CD14-positive monocyte (primary cell): ENCODE measurements around the gene POU2F2. TPM values are rescaled to one million over a fixed set of nuclear protein-coding genes. Genes with fewer than 3 reads are reported as not detected.

Experiments
- DNase-seq, 3 donors: peaks; one replicate each; pipeline ENCODE4 v3.0.0-alpha.2; 2011 to 2022
- H2AFZ ChIP-seq: 2 replicates; pipeline ENCODE4 v1.6.0; 2012; ENCODE audit warnings: mild to moderate bottlenecking, low read depth, low read length, inconsistent platforms; ENCODE audit not compliant: insufficient read depth, poor library complexity, severe bottlenecking
- H3K27ac ChIP-seq, 2 donors: 1 replicate in 1 of 2; 2 replicates in 1 of 2; pipeline ENCODE4 v1.5.1; 2012 to 2013; ENCODE audit warnings: low read length in 2 of 2, control low read depth in 1 of 2, inconsistent platforms in 1 of 2, low read depth in 1 of 2, mild to moderate bottlenecking in 1 of 2
- H3K27me3 ChIP-seq, 2 donors: one replicate each; pipeline versions ENCODE4 v1.6.0 to v1.6.1; 2011 to 2013; ENCODE audit warnings: low read length in 2 of 2; ENCODE audit not compliant: control insufficient read depth in 2 of 2, insufficient read depth in 2 of 2
- H3K36me3 ChIP-seq, 2 donors: replicated peaks in 1 of 2; 1 replicate in 1 of 2; 2 replicates in 1 of 2; pipeline versions ENCODE4 v1.5.1 to v1.6.1; 2012 to 2013; ENCODE audit warnings: low read length in 2 of 2, control low read depth in 1 of 2, inconsistent platforms in 1 of 2, mild to moderate bottlenecking in 1 of 2; ENCODE audit not compliant: insufficient read depth in 2 of 2, control insufficient read depth in 1 of 2
- H3K4me1 ChIP-seq, 2 donors: 1 replicate in 1 of 2; 2 replicates in 1 of 2; pipeline versions ENCODE4 v1.5.1 to v1.6.1; 2012 to 2013; ENCODE audit warnings: low read length in 2 of 2, control low read depth in 1 of 2, inconsistent platforms in 1 of 2, mild to moderate bottlenecking in 1 of 2, moderate library complexity in 1 of 2; ENCODE audit not compliant: insufficient read depth in 2 of 2, control insufficient read depth in 1 of 2
- H3K4me2 ChIP-seq: replicated peaks from 2 replicates; pipeline ENCODE3; 2012; ENCODE audit warnings: low read length, moderate library complexity, mild to moderate bottlenecking; ENCODE audit not compliant: poor library complexity, severe bottlenecking; ENCODE audit errors: extremely low read depth
- H3K4me3 ChIP-seq, 3 experiments: fragments of 200-600 bp in 1 of 3; sonication (generic) in 1 of 3; replicated peaks in 1 of 3; 1 replicate in 2 of 3; 2 replicates in 1 of 3; pipeline ENCODE4 v1.5.1; 2011 to 2013; ENCODE audit warnings: low read length in 3 of 3, mild to moderate bottlenecking in 3 of 3, control low read depth in 2 of 3, low read depth in 2 of 3, inconsistent platforms in 1 of 3, moderate library complexity in 1 of 3
- H3K79me2 ChIP-seq: 2 replicates; pipeline ENCODE4 v1.6.0; 2012; ENCODE audit warnings: mild to moderate bottlenecking, control low read depth, inconsistent platforms, low read length, moderate library complexity; ENCODE audit not compliant: insufficient read depth
- H3K9ac ChIP-seq: 2 replicates; pipeline ENCODE4 v1.6.0; 2017; ENCODE audit warnings: low read length, mild to moderate bottlenecking; ENCODE audit not compliant: insufficient read depth, poor library complexity, severe bottlenecking
- H3K9me3 ChIP-seq, 2 donors: replicated peaks in 1 of 2; 1 replicate in 1 of 2; 2 replicates in 1 of 2; pipeline versions ENCODE4 v1.5.1 to v1.6.1; 2012 to 2013; ENCODE audit warnings: low read length in 2 of 2, control low read depth in 1 of 2; ENCODE audit not compliant: control insufficient read depth in 1 of 2, insufficient read depth in 1 of 2
- H4K20me1 ChIP-seq: 2 replicates; pipeline ENCODE4 v1.6.0; 2012; ENCODE audit warnings: mild to moderate bottlenecking, low read length, control low read depth, moderate library complexity; ENCODE audit not compliant: insufficient read depth
- H3K27ac Mint-ChIP-seq, 7 donors: one replicate each; pipeline ENCODE4 v1.8.0; 2020; ENCODE audit warnings: mild to moderate bottlenecking in 7 of 7, mixed read lengths in 7 of 7, moderate library complexity in 6 of 7, inconsistent platforms in 2 of 7
- H3K27me3 Mint-ChIP-seq, 3 donors: one replicate each; pipeline ENCODE4 v1.8.0; 2021 to 2022; ENCODE audit warnings: low read depth in 3 of 3, mild to moderate bottlenecking in 3 of 3, mixed read lengths in 3 of 3, moderate library complexity in 3 of 3, inconsistent platforms in 1 of 3
- H3K36me3 Mint-ChIP-seq, 2 donors: one replicate each; pipeline ENCODE4 v1.8.0; 2020; ENCODE audit warnings: mixed read lengths in 2 of 2, inconsistent platforms in 1 of 2, mild to moderate bottlenecking in 1 of 2
- H3K4me1 Mint-ChIP-seq: one replicate; pipeline ENCODE4 v1.8.0; 2020; ENCODE audit warnings: mild to moderate bottlenecking, mixed read lengths
- H3K4me3 Mint-ChIP-seq, 2 donors: one replicate each; pipeline ENCODE4 v1.8.0; 2020; ENCODE audit warnings: mild to moderate bottlenecking in 2 of 2, mixed read lengths in 2 of 2, moderate library complexity in 1 of 2
- H3K9me3 Mint-ChIP-seq, 7 donors: one replicate each; pipeline ENCODE4 v1.8.0; 2020 to 2022; ENCODE audit warnings: mixed read lengths in 7 of 7, mild to moderate bottlenecking in 6 of 7, moderate library complexity in 6 of 7, inconsistent platforms in 2 of 7
- WGBS: methylation state at CpG from one replicate; pipeline ENCODE4 v1.1.5; 2013; ENCODE audit warnings: missing lambda C conversion rate; ENCODE audit not compliant: insufficient coverage; 5-methylcytosine and 5-hydroxymethylcytosine counted together
- intact Hi-C, 2 donors: fragments of 100-400 bp; cut with micrococcal nuclease; formaldehyde crosslinking; loops; one replicate each; pipeline versions ENCODE4 v1.15.0 to v1.15.1; 2023
- polyA plus RNA-seq, 3 donors: library from polyadenylated mRNA; depleted of rRNA in 1 of 3; unstranded in 2 of 3; stranded (reverse) in 1 of 3; fragments of 300-500 nt in 2 of 3; fragments of >200 nt in 1 of 3; fragmentation: Illumina TruSeq in 2 of 3; gene quantifications; 1 replicate in 2 of 3; 2 replicates in 1 of 3; pipeline ENCODE4 v1.2.3, GENCODE V29; 2012 to 2021
- TF ChIP-seq, protein P1 (sequence below): fragments of 200-600 bp; IDR thresholded peaks from one replicate; pipeline ENCODE4 v1.8.0; 2022; ENCODE audit warnings: antibody characterized with exemption, mild to moderate bottlenecking

Gene POU2F2
- polyA plus RNA-seq, 3 donors: 20.0 to 147 (median 28.2) TPM

- peak overlapping the region; percentile 86 to 98 (median 97) for H3K4me3 ChIP-seq
- peaks cover 70% of the 10 kb centered on the region for H3K4me1 Mint-ChIP-seq
- H3K79me2 ChIP-seq: peaks cover 66% of the 10 kb centered on the region
- peak overlapping the region; percentile 76 for H3K9ac ChIP-seq
- TF ChIP-seq, protein P1, sequence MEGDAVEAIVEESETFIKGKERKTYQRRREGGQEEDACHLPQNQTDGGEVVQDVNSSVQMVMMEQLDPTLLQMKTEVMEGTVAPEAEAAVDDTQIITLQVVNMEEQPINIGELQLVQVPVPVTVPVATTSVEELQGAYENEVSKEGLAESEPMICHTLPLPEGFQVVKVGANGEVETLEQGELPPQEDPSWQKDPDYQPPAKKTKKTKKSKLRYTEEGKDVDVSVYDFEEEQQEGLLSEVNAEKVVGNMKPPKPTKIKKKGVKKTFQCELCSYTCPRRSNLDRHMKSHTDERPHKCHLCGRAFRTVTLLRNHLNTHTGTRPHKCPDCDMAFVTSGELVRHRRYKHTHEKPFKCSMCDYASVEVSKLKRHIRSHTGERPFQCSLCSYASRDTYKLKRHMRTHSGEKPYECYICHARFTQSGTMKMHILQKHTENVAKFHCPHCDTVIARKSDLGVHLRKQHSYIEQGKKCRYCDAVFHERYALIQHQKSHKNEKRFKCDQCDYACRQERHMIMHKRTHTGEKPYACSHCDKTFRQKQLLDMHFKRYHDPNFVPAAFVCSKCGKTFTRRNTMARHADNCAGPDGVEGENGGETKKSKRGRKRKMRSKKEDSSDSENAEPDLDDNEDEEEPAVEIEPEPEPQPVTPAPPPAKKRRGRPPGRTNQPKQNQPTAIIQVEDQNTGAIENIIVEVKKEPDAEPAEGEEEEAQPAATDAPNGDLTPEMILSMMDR: no peak
- H3K36me3 ChIP-seq: peaks cover 0 to 4% of the 10 kb centered on the region in 2 donors
- H2AFZ ChIP-seq: no peak overlapping the region
- H3K27me3 Mint-ChIP-seq: peaks cover 0 to 3% (median 1%) of the 10 kb centered on the region in 3 donors
- intact Hi-C loops: loop anchor here (2.0 to 10.0 kb wide), 7 partner anchors 23 to 193 kb away; partner anchors contain the start of genes GSK3A (in 1 of the 2) and MEGF8 (in 1 of the 2)
- peak overlapping the region; percentile 94 for H3K4me2 ChIP-seq
- peaks cover 86% of the 10 kb centered on the region for H4K20me1 ChIP-seq
- peak overlapping the region; percentile 85 to 89 for H3K27ac ChIP-seq
- peak overlapping the region; percentile 80 to 97 (median 95) for H3K27ac Mint-ChIP-seq
- H3K9me3 Mint-ChIP-seq: no peaks in the 10 kb centered on the region
- WGBS: 38% methylated on average over 1 of the region's 6 CpGs
- H3K4me1 ChIP-seq: peaks cover 61 to 81% of the 10 kb centered on the region in 2 donors
- peaks cover 28 to 35% of the 10 kb centered on the region in 2 donors for H3K36me3 Mint-ChIP-seq
- peak overlapping the region; percentile 98 to 99 for H3K4me3 Mint-ChIP-seq
- H3K9me3 ChIP-seq: no peaks in the 10 kb centered on the region
- DNase-seq: no peak
- no peaks in the 10 kb centered on the region for H3K27me3 ChIP-seq
Measured at GRCh38 chr19:42131149-42132029, 857 bp downstream of the POU2F2 start.

DNA sequence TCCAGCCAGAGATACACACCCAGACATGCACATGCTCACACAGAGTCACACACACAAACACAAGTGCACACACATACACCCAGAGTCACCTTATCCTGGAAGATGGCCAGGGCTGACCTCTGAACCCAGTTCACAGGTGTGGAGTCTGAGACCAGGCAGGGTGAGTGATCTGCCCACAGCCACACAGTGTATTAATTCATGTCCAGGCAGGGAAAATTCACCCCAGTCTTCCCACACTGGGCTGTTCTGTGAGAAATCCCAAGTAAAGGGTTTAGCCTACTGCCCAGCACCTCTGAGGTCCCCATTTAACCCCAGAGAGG, 2.0 kb downstream of the POU2F2 start:
- Mint-ChIP-seq H3K27ac (peak overlapping the region; percentile 83 to 96 (median 92)), H3K4me3 (peak overlapping the region; percentile 98 to 99), H3K4me1 (peaks cover 77% of the 10 kb centered on the region), H3K27me3 (peaks cover 0 to 4% (median 2%) of the 10 kb centered on the region in 3 donors), H3K9me3 (no peaks in the 10 kb centered on the region), H3K36me3 (peaks cover 29 to 43% of the 10 kb centered on the region in 2 donors)
- Histone ChIP-seq H3K27ac (peak overlapping the region; percentile 85 to 89), H3K27me3 (no peaks in the 10 kb centered on the region), H3K4me3 (peak overlapping the region; percentile 86 to 98 (median 97)), H4K20me1 (peaks cover 90% of the 10 kb centered on the region), H3K79me2 (peaks cover 77% of the 10 kb centered on the region), H2AFZ (no peak overlapping the region), H3K36me3 (peaks cover 4 to 9% of the 10 kb centered on the region in 2 donors), H3K4me1 (peaks cover 73 to 92% of the 10 kb centered on the region in 2 donors), H3K4me2 (peak overlapping the region; percentile 94), H3K9ac (peak overlapping the region; percentile 76), H3K9me3 (no peaks in the 10 kb centered on the region)
- intact Hi-C loops: loop anchor here (5.0 to 10.0 kb wide), 6 partner anchors 67 to 195 kb away; partner anchors contain the start of genes GSK3A (in 1 of the 2) and MEGF8 (in 1 of the 2)
- DNase-seq: no peak
- TF ChIP-seq, protein P1: no peak
